T-helper 2 cell treated with Interferon-gamma antibody and Interleukin-4, amounts not matched to agents 100 ng/mL and 5 ng/mL, for 36 hours (primary cell): ENCODE results near the gene UFSP2. TPM values are rescaled to one million over a fixed set of nuclear protein-coding genes. Genes with fewer than 3 reads are reported as not detected.
"Not testable (repeated sequence)": the region's sequence is repeated elsewhere in the genome, so short reads cannot be mapped to it uniquely, and the experiment has no call there.

Source experiments
- intact Hi-C: fragments of 100-400 bp; cut with micrococcal nuclease; formaldehyde crosslinking; loops from one replicate; pipeline ENCODE4 v1.15.1; 2023
- total RNA-seq: library from RNA; stranded (reverse); gene quantifications from 2 replicates; pipeline ENCODE4 v1.2.3, GENCODE V29; 2022

The UFSP2 gene
- total RNA-seq, 1 donor from 2014 or later, result 18.0 TPM

DNA sequence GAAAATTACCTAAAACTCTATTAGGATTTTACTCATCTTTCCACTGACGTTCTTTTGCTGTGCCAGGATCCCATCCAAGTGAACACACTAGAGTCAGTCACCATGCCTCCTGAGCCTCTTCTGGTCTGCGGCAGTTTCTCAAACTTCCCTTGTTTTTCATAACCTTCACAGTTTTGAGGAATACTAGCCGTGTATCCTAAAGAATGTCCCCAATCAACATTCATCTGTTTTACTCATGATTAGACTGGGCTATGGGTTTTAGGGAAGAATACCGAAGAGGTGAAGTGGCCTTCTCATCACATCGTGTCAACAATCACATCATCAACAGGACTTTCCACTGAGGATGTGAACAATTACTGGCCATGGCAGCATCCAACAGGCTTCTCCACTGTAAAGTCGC is 34.8 kb downstream of the UFSP2 start:
- intact Hi-C loops, result loop anchor here (1.0 kb wide), 1 partner anchor 182 kb away; the partner anchor contains the start of gene SNX25

DNA sequence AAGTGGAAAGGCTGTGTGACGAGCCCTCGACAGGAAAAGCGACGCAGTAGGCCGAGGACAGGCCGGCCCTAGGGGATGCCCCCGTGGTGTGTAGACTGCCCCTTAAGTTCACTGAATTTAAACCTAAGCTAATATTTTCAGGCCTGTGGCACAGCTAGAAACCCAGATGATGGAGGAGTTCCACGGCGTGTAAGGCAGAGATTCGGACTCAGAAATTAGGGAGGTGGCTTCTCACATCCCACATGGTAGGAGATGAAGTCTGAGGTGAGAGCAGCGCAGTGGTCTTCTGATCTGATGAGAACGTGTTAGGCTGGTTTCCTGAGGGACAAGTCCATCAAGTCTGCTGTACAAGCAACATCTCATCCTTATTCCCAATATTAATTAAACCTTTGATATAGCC is 37.8 kb downstream of the UFSP2 start:
- intact Hi-C loops, result no loop called here

DNA sequence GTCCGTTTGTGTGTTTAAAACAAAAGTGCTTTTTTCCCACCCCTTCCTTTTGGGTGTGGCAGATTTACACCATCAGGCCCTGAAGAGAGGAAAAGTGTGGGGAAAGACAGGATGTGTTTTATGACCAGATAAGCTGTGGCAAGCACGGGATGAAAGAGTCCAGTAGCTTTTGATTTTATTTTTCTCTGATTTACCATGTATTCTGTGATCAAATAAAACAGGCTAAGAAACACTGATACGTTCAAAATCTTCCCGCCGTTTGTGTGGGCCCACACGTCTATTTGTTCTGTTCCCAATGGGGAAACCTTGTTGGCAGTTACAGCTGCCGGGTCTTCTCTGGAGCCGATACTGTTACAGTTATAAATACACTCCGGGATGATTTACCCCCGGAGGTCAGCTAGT is 40.8 kb downstream of the UFSP2 start:
- intact Hi-C loops, result loop anchor here (1.0 kb wide), 1 partner anchor 10 kb away; the partner anchor contains the start of gene LRP2BP

DNA sequence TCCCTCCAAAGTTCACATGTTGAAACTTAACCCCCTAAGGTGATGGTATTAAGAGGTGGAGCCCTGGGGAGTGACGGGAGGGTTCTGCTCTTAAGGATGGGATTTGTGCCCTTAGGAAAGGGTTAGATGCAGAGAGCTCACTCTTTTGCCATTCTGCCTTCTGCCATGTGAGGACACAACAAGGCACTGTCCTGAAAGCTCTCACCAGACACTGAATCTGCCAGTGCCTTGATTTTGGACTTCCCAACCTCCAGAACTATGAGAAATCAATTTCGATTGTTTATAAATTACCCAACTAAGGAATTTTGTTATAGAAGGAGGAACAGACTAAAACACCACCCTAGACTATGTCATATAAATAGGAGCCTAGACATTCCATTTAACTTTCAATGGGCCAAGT is 41.7 kb downstream of the UFSP2 start:
- intact Hi-C loops, result loop anchor here (1.0 kb wide), 1 partner anchor 11 kb away; the partner anchor contains the start of gene LRP2BP

DNA sequence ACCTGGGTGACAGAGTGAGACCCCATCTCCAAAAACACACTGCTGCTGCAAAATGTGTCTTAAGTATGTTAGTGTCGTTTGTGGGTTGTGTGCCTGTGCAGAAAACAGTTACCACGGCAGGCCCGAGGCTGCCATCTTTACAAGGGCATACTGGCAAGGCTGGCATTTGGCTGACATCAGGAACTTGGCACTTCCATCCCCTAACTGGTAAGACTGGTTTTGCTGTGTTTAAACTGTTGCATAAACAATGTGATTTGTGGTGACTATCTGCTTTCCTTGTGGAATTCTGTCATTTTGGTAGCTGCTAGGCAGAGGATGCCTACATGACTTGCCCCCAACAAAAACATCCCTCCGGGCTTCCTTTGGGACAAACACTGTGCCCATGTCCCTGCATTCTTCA is 42.3 kb downstream of the UFSP2 start:
- intact Hi-C loops, result no loop called here

DNA sequence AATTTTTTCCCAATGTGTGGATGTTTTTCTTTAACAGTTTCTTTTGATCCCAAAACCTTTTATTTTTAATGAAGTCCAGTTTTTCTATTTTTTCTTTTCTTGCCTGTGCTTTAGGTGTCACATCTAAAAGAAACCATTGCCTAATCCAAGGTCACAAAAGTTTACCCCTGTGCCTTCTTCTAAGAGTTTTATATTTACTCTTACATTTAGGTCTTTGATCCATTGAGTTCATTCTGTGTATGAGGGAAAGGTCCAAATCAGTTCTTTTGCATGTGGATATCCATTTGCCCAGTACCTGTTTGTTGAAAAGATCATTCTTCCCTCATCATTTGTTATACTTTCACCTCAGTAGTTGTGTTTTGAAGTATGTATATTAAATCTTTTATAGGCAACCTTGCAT is 43.0 kb downstream of the UFSP2 start:
- intact Hi-C loops, result no loop called here

DNA sequence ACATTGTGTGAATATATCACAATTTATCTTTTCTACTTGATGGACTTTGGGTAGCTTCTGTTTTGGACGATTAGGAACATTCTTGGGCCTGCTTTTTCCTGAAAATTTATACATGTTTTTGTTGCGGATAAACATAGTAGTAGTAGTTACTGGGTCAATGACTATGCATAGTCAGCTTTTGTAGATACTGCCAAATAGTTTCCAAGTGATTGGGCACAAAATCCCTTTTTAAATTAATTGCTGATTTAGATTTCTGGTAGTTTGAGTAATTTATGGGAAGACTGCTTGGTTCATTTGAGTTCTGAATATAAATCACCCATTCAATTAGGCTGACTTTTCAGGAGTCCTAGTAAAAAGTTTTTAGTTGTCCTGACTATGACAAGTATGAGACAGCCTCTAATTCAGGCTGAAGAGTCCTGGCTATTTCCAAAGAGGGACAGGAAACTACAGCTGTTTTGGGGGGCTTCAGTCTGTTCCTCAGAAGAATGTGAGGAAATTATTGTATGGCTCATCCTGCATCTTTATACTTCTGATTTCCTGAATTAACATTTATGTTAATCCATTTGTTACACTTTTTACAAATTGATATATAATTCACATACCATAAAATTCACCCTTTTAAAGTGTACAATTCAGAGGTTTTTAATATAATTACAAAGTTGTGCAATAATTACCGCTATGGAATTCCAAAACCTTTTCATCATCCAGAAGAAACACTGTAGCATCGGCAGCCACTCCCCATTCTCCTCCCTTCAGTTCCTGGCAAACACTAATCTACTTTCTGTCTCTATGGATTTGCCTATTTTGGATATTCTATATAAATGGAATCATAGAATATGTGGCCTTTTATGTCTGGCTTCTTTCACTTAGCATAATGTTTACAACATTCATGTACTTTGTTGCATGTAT is 44.2 kb downstream of the UFSP2 start:
- intact Hi-C loops, result no loop called here

DNA sequence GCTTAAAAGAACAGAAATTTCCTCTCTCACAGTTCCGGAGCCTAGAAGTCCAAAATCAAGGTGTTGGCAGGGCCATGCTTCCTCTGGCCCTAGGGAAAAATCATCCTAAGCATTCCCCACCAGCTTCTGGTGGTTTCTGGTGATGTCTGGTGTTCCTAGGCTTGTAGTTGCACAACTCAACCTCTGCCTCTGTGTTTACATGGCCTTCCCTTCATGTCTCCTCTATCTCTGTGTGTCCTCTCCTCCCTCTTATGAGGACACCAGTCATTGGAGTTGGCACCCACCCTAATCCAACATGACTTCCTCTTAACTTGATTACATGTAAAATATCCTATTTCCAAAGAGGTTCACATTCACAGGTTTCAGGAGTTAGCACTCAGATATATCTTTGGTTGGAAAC is 45.4 kb downstream of the UFSP2 start:
- intact Hi-C loops, result no loop called here

DNA sequence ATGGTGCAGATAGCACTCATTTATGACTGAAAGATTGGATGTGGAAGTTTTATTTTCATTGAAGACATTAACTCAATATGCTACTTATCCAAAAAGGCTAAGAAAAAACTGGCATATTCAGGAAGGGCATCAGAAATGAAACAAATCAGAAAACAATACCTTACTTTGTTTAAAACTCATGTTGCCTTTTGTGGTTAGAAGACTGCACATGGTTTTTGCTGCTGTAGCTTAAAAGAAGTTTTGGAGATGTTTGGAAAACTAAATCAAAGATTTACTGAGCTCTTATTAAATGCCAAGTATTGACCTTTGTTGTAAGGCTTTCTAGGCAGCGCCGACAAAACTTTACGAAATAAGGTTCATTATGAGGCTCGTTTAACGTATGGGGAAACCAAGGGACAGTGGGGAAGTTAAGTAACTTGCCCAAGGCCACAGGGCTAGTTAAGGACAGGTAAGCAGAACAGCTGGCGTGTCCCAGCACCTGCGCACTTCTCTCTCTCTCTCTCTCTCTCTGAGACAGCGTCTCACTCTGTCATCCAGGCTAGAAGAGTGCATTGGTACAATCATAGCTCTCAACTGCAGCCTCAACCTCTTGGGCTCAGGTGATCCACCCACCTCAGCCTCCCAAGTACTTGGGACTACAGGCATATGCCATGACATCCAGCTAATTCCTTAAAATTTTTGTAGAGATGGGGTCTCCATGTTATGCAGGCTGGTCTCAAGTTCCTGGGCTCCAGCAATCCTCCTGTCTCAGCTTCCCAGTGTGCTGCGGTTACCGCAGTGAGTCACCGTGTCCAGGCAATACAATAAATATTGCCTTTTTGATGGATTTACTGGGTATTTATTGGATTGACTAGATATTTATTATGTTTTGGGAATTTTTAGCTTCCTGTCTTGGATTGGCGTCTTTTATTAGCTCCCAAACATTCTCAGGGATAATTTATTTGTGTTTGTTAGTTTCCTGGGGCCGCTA is 46.2 kb downstream of the UFSP2 start:
- intact Hi-C loops, result no loop called here

DNA sequence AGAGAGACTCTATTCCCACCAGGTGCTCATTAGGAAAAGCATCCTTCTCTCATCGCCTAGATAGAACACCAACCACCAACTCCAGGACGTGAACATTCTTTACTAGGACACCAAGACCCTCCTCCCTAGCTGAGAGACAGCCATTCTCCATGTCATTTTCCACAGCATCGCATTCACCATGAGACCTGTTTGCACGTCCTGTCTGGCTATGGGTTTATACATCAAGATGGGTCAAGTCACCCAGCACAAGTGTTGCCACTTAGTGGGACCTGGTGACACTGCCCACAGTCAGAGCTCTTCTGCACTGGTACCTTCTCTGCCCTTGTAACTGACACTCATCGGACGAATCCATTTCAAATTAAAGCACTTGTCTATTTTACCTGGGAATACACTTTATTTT is 47.5 kb downstream of the UFSP2 start:
- intact Hi-C loops, result no loop called here

DNA sequence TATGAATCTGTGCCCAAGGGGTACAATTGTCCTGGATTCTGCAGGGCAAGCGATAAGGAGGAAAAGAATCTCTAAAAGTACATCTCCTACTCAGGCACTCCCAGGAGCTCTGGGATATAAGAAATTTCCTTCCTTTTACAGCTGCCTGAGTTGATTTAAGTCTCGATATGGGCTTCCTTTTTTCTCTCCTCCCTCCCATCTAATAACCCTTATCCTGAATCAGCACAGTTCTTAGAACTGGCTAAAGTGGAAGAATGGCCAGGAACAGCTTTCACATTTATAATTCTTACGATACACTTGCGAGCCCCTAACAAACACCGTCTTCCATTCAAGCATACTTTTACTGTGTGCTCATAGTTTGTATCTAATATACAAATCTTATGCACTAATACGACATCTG is 51.2 kb downstream of the UFSP2 start:
- intact Hi-C loops, result no loop called here

DNA sequence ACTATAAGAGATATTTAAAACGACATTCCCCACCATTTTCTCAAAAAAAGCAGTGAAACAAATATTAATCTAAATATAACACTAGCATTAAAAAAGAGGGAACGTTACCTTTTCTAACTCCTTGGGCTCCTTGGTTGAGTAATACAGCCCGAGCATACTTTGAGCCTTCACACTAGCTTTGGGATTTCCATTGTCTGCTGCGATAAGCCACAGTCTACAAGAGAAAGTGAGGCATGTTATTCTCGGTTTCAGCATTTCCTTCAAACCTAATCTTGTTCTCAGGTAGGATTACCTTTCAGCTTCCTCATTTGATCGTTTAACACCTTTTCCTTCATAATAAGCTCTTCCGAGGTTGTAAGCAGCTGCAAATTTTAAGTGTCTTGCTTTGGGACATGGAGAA is 51.7 kb downstream of the UFSP2 start:
- intact Hi-C loops, result no loop called here

DNA sequence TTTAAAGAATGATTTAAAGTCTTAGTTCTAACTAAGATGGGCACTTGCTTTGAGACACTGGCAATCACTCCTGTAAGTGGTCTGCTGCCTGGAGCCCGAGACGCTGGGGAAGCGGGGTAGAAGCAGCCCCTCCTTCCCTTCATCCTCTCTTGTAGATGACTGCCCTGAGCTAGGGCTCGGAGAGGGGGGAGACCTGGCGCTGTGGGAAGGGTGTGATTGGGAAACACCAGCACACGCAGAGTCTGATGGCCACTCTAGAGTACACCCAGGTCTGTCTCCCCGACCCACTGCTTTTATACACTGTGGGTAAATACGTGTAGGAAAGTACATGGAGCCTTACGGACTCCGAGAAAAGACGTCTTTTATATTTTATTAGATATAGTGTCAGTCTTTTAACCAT is 54.1 kb downstream of the UFSP2 start:
- intact Hi-C loops, result no loop called here

DNA sequence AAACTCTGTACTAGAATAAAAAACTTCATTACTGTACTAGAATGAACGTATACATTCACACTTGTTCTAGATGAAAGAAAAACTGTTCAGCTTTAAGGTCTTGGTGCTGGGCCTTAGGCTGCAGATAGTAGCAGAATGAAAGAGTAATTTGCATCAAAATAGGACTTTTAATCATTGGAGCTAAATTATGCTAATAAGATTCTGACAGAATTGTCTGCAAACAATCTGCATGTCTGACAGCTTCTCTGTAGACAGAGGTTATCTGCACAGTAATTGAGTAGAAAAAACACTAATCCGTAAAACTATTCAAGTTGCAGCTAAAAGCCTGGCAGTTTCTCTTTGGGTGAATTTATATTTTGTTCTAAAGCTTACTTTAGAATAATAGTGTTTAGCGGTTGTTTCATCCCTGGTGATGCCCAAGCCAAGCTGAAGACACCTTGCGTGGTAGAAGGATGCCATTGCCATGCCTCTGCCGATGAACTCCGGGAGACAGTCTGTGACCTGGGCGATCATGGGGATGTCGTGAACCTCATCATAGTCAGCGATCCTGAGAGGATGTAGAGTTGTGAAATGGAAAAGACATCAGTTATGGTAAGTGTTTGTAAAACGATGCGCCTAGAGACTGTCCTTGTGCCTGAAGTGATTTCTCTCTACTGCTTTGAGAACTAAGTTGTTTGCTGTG is 55.4 kb downstream of the UFSP2 start:
- intact Hi-C loops, result no loop called here

DNA sequence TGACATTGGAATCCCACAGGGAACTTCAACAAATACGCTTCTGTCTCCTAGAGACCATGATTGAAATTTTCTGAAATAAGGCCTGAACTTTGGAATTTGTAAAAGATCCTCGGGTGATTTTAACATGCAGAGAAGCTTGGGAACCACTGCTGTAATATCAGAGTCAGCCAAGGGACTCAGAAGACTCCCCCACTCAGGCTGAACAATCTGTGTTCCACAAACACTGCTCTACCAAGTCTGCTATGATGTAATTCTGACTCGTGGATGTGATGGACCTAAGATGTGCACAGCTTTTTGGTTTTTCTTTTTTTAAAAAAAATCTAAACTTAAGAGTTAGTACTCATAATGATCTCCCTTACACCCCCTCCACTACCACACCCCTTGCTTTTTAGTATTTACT is 56.0 kb downstream of the UFSP2 start:
- intact Hi-C loops, result no loop called here

DNA sequence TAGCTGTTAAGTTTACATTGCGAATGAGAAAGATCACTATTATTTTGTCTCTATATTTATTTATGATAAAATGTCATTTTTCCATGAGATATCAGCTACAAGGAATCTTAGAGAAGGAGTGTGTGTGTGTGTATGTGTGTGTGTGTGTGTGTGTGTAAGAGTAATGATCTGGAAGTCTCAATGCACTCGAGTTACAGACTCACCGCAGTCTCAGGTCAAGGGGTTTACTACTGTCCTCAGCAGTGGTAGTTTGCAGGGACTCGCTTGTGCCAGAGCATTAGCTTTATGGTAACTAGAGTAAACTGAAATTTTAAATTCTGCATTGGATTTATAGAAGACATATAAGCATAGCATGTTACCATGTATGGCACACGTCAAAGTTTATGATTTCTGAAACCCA is 60.9 kb downstream of the UFSP2 start:
- intact Hi-C loops, result no loop called here

DNA sequence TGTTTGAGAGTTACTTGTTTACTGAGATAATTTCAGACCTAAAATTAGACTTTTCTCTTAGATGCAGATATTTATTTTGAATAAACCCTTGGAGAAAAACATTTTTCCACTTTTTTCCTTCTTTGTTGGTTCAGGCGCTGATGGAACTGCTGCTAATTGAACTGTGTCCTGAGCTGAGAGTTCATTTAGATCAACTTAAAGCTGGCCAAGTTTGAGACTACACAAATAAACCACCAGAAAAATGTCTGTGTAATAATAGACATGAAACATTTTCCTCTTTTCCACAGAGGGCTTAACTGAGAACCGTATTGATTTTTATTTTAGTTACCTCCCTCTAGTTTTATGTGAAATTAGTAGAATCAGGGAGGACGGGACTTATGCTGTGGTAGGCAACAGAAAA is 62.5 kb downstream of the UFSP2 start:
- intact Hi-C loops, result no loop called here

DNA sequence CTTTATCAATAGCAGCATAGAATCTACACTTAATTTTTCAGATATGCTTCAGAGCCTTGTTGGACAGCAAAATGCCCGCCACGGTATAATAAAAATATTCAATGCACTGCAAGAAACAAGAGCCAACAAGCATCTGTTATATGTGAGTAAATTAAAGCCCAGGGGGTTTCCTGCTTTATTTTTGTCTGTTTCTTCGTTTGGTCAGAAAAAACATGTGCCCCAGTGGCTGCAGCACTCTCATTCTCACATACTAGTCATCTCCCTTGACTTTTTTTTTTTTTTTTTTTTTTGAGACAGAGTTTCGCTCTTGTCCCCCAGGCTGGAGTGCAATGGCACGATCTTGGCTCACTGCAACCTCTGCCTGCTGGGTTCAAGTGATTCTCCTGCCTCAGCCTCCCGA is 63.2 kb downstream of the UFSP2 start:
- intact Hi-C loops, result not testable (repeated sequence)

DNA sequence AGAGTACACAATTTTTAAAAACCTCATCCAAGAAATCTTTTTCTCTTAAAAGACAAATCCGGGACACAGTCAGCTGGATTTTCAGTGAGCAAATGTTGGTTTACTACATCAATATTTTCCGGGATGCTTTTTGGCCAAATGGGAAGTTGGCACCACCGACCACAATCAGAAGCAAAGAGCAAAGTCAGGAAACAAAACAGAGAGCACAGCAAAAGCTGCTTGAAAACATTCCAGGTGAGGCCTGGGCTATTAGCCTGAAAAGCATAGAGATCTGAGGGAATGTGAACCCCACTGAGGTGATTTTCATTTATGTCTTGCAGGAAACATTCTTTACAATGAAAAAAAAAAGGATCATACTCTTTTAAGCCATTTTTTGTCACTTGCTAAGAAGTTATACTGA is 63.9 kb downstream of the UFSP2 start:
- intact Hi-C loops, result no loop called here

DNA sequence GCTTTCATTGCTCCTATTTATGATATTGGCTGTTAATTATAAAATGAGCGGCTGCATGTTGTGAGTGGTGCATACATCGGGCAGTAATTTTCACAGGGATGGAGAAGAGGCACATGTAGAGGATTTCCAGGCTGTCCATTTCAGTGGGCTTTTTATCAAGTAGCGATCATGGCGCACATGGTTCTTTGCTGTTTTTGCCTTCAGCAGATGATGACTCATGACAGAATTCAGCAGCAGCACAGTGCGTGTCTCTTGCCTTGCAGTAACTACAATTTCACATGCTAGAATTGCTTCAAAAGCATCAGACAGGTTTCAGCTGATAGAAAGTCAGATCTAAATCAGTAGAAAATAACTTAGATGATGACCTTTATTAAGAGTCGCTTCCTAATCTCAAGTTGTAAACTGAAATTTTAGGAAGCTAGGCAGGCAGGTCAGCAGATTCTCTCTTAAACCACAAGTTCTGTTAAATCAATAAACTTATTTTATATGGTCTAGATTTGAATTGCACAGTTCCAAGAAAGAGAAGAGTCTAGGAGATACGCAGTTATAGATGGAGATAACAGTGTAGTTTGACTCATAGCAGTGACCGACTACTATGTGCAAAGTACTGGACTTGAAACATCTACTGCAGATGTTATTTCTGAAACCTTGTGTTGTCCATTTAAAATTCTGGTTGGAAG is 65.9 kb downstream of the UFSP2 start:
- intact Hi-C loops, result no loop called here

DNA sequence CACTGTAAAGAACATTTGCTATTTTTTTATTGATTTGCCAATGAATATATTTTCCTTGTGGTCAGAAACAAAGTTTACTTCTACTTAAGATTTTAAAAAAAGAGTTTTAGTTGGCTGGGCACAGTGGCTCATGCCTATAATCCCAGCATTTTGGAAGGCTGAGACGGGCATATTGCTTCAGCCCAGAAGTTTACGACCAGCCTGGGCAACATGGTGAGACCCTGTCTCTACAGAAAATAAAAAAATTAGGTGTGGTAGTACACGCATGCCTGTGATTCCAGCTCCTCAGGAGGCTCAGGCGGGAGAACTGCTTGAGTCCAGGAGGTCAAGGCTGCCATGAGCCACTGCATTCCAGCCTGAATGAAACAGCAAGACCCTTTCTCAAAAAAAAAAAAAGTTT is 66.8 kb downstream of the UFSP2 start:
- intact Hi-C loops, result no loop called here
